ENCODE measurements around the gene HBEGF. TPM values are rescaled to one million over a fixed set of nuclear protein-coding genes. Genes with fewer than 3 reads are reported as not detected.

The HBEGF gene
- total RNA-seq, 1 donor from 2014 or later: 7.2 TPM

GRCh38 chr5:140286424-140286823 lies 60.0 kb downstream of the HBEGF start:
- H3K27me3 Mint-ChIP-seq (ENCODE audit: low read depth): no peaks in the 10 kb centered on the region
- H3K9me3 Mint-ChIP-seq: no peaks in the 10 kb centered on the region
- no peak for DNase-seq (ENCODE audit: low spot score in 2 of 2, unreplicated experiment in 2 of 2)
- no peaks in the 10 kb centered on the region for H3K36me3 Mint-ChIP-seq
- TF ChIP-seq CTCF (IDR thresholded peaks at IDR 0.05; ENCODE audit: unreplicated experiment): no peak
- H3K4me3 Mint-ChIP-seq: no peak overlapping the region
- no peak overlapping the region for H3K27ac Mint-ChIP-seq
- no peaks in the 10 kb centered on the region for H3K4me1 Mint-ChIP-seq

DNA sequence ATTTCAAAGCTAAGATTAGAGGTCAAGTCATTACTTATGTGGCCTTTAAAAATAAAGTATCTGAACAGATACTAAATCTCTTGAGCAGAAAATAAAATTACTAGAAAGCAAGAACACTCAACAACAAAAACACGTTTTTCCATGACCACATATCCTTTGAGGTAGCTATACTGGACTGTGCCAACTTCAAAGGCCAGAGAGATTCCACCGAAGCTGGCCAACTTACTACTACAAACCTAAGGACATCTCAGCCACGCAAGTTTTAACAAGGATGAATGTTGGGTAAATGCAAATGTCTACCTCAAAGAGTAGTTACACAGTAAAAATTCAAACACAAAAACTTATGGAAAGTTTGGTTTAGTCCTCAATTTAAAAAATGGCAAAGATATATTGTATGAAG lies 62.4 kb downstream of the HBEGF start:
- Mint-ChIP-seq H3K27me3 (ENCODE audit: low read depth) (no peaks in the 10 kb centered on the region), H3K9me3 (no peaks in the 10 kb centered on the region), H3K36me3 (no peaks in the 10 kb centered on the region), H3K4me1 (no peaks in the 10 kb centered on the region), H3K27ac (no peak overlapping the region), H3K4me3 (no peak overlapping the region)
- DNase-seq (ENCODE audit: low spot score in 2 of 2, unreplicated experiment in 2 of 2): no peak
- no peak for TF ChIP-seq CTCF (IDR thresholded peaks at IDR 0.05; ENCODE audit: unreplicated experiment)

Other genes starting within 250 kb of the HBEGF start
- gene PURA, start 232.5 kb downstream of the HBEGF start, total RNA-seq: 8.1 to 8.5 TPM (median 8.3 TPM) in 3 replicates
- gene IGIP, start 220.7 kb downstream of the HBEGF start, total RNA-seq: 2.6 to 3.2 TPM (median 2.8 TPM) in 3 replicates
- 10.0 to 12.1 TPM (median 11.4 TPM) in 3 replicates for gene CYSTM1, start 171.4 kb downstream of the HBEGF start, total RNA-seq
- 57.2 to 63.0 TPM (median 57.8 TPM) in 3 replicates for gene PFDN1, start 43.5 kb downstream of the HBEGF start, total RNA-seq
- 1.8 to 2.5 TPM (median 2.2 TPM) in 3 replicates for gene SLC4A9, start 13.6 kb upstream of the HBEGF start, total RNA-seq
- gene ANKHD1, start 55.2 kb upstream of the HBEGF start, total RNA-seq: 121 to 129 TPM (median 128 TPM) in 3 replicates
- gene EIF4EBP3, start 201.1 kb upstream of the HBEGF start, total RNA-seq: 5.2 to 7.6 TPM (median 5.9 TPM) in 3 replicates
- gene SRA1, start 210.9 kb upstream of the HBEGF start, total RNA-seq: 34.9 to 37.5 TPM (median 37.0 TPM) in 3 replicates
- gene APBB3, start 218.0 kb upstream of the HBEGF start, total RNA-seq: 59.9 to 68.5 TPM (median 63.6 TPM) in 3 replicates
- 56.5 to 62.2 TPM (median 61.5 TPM) in 3 replicates for gene SLC35A4, start 218.2 kb upstream of the HBEGF start, total RNA-seq